HEK293 (cell line): ENCODE data around the gene HMGN1.

Source experiments
- GLI4 ChIP-seq: fragments of 450-650 bp; formaldehyde crosslinking; IDR thresholded peaks from 2 replicates; pipeline ENCODE4 v1.5.1; 2016; ENCODE audit warnings: missing biosample characterization, missing genetic modification characterization
- GLIS2 ChIP-seq: fragments of 450-650 bp; formaldehyde crosslinking; IDR thresholded peaks from 2 replicates; pipeline ENCODE4 v1.5.1; 2016; ENCODE audit warnings: missing biosample characterization, missing genetic modification characterization
- MYNN ChIP-seq: fragments of 450-650 bp; formaldehyde crosslinking; IDR thresholded peaks from 2 replicates; pipeline ENCODE4 v1.5.1; 2016; ENCODE audit warnings: missing biosample characterization, missing genetic modification characterization, borderline replicate concordance
- OSR2 ChIP-seq: fragments of 450-650 bp; formaldehyde crosslinking; IDR thresholded peaks from 2 replicates; pipeline ENCODE4 v1.5.1; 2016; ENCODE audit warnings: missing biosample characterization, missing genetic modification characterization
- YY2 ChIP-seq: fragments of 450-650 bp; formaldehyde crosslinking; IDR thresholded peaks from 2 replicates; pipeline ENCODE4 v1.5.1; 2016; ENCODE audit warnings: missing biosample characterization, missing genetic modification characterization
- ZEB2 ChIP-seq: fragments of 450-650 bp; formaldehyde crosslinking; IDR thresholded peaks from 2 replicates; pipeline ENCODE4 v1.5.1; 2016; ENCODE audit warnings: missing biosample characterization, missing genetic modification characterization
- ZFHX2 ChIP-seq: fragments of 450-650 bp; formaldehyde crosslinking; conservative IDR thresholded peaks from 2 replicates; pipeline ENCODE4 v1.5.1; 2016; ENCODE audit warnings: missing biosample characterization, missing genetic modification characterization
- ZNF2 ChIP-seq: fragments of 450-650 bp; formaldehyde crosslinking; IDR thresholded peaks from 2 replicates; pipeline ENCODE4 v1.5.1; 2016; ENCODE audit warnings: missing biosample characterization, missing genetic modification characterization
- ZNF324 ChIP-seq: fragments of 450-650 bp; formaldehyde crosslinking; IDR thresholded peaks from 2 replicates; pipeline ENCODE4 v1.5.1; 2016; ENCODE audit warnings: missing biosample characterization, missing genetic modification characterization
- ZNF366 ChIP-seq: fragments of 450-650 bp; formaldehyde crosslinking; conservative IDR thresholded peaks from 2 replicates; pipeline ENCODE4 v1.5.1; 2016; ENCODE audit warnings: missing biosample characterization, missing genetic modification characterization
- ZNF433 ChIP-seq: fragments of 450-650 bp; formaldehyde crosslinking; IDR thresholded peaks from 2 replicates; pipeline ENCODE4 v1.5.1; 2016; ENCODE audit warnings: missing biosample characterization, missing genetic modification characterization, low read depth
- ZNF529 ChIP-seq: fragments of 450-650 bp; formaldehyde crosslinking; IDR thresholded peaks from 2 replicates; pipeline ENCODE4 v1.5.1; 2017; ENCODE audit warnings: missing genetic modification characterization, missing biosample characterization; ENCODE audit not compliant: insufficient replicate concordance
- ZNF558 ChIP-seq: fragments of 450-650 bp; formaldehyde crosslinking; IDR thresholded peaks from 2 replicates; pipeline ENCODE4 v1.5.1; 2016; ENCODE audit warnings: missing biosample characterization, missing genetic modification characterization
- ZNF585B ChIP-seq: fragments of 450-650 bp; formaldehyde crosslinking; IDR thresholded peaks from 2 replicates; pipeline ENCODE4 v1.5.1; 2016; ENCODE audit warnings: missing biosample characterization, missing genetic modification characterization
- ZNF600 ChIP-seq: fragments of 450-650 bp; formaldehyde crosslinking; IDR thresholded peaks from 2 replicates; pipeline ENCODE4 v1.5.1; 2016; ENCODE audit warnings: missing biosample characterization, missing genetic modification characterization
- ZNF610 ChIP-seq: fragments of 450-650 bp; formaldehyde crosslinking; IDR thresholded peaks from 2 replicates; pipeline ENCODE4 v1.5.1; 2016; ENCODE audit warnings: missing biosample characterization, missing genetic modification characterization, borderline replicate concordance
- ZNF626 ChIP-seq: fragments of 450-650 bp; sonication (Bioruptor Pico); formaldehyde crosslinking; IDR thresholded peaks from 2 replicates; pipeline ENCODE4 v1.5.1; 2018; ENCODE audit warnings: missing biosample characterization, missing genetic modification characterization, inconsistent platforms
- ZNF629 ChIP-seq: fragments of 450-650 bp; formaldehyde crosslinking; IDR thresholded peaks from 2 replicates; pipeline ENCODE4 v1.5.1; 2017; ENCODE audit warnings: missing biosample characterization, missing genetic modification characterization
- ZNF792 ChIP-seq: fragments of 450-650 bp; formaldehyde crosslinking; IDR thresholded peaks from 2 replicates; pipeline ENCODE4 v1.5.1; 2016; ENCODE audit warnings: missing biosample characterization, missing genetic modification characterization
- ZSCAN30 ChIP-seq: fragments of 450-650 bp; IDR thresholded peaks from 2 replicates; pipeline ENCODE4 v1.5.1; 2018; ENCODE audit warnings: missing biosample characterization, mild to moderate bottlenecking, missing genetic modification characterization, moderate library complexity
- TF ChIP-seq, protein P1 (sequence below): fragments of 450-650 bp; formaldehyde crosslinking; IDR thresholded peaks from 2 replicates; pipeline ENCODE4 v1.5.1; 2016; ENCODE audit warnings: missing biosample characterization, missing genetic modification characterization
- TF ChIP-seq, protein P2 (sequence below): fragments of 450-650 bp; formaldehyde crosslinking; IDR thresholded peaks from 2 replicates; pipeline ENCODE4 v1.5.1; 2017; ENCODE audit warnings: missing biosample characterization, missing genetic modification characterization
- TF ChIP-seq, protein P3 (sequence below): fragments of 450-650 bp; formaldehyde crosslinking; IDR thresholded peaks from 2 replicates; pipeline ENCODE4 v1.5.1; 2017; ENCODE audit warnings: missing biosample characterization, mild to moderate bottlenecking, missing genetic modification characterization, moderate library complexity
- TF ChIP-seq, protein P4 (sequence below): fragments of 450-650 bp; formaldehyde crosslinking; IDR thresholded peaks from 2 replicates; pipeline ENCODE4 v1.5.1; 2016; ENCODE audit warnings: missing biosample characterization, missing genetic modification characterization
- TF ChIP-seq, protein P5 (sequence below): fragments of 450-650 bp; formaldehyde crosslinking; conservative IDR thresholded peaks from 2 replicates; pipeline ENCODE4 v1.5.1; 2016; ENCODE audit warnings: low read depth, missing biosample characterization, missing genetic modification characterization
- TF ChIP-seq, protein P6 (sequence below): fragments of 450-650 bp; formaldehyde crosslinking; IDR thresholded peaks from 2 replicates; pipeline ENCODE4 v1.5.1; 2016; ENCODE audit warnings: missing biosample characterization, missing genetic modification characterization

The HMGN1 gene

DNA sequence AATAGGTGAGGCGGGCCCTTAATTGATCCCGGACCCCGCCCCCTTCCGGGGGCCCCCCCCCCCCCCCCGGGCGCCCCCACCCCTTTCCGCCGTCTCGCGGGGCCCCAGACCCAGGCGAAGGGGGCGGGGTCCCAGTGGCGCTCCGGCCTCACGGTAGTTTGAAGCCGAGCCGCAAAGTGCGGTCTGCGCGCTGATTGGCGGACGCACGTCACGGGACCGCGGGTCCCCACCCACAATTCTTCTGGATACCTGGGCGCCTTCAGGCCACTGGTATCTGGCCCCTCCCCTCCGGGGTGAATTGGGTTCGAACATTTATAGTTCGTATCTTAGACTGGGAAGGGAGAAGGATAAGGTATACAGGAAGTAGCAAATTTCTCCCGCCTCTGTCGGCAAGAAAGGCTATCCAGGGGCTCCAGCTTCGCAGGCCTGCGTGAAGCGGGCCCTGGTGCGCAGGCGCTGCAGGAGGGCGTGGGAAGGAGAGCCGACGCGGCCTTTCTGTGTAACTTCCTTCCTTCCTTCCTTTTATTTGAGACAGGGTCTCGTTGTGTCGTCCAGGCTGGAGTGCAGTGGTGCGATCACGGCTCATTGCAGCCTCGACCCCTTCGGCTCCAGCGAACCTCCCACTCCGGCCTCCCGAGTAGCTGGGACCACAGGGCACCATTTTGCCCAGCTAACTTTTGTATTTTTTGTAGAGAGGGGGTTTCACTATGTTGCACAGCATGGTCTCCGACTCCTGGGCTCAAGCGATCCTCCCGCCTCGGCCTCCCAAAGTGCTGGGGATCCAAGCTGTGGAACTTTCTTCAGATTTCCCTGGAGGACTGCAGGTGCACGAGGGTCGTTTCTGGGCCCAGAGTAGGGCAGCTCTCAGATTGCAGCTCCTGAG lies 564 bp upstream of the HMGN1 start (continued):
- TF ChIP-seq ZNF626 (tag by site-specific recombination) (no peak), ZNF600 (tag by site-specific recombination) (0 out of 2 replicates have a peak, but pooled peaks have one; percentile 39), ZNF2 (tag by site-specific recombination) (no peak), MYNN (tag by site-specific recombination) (no peak), ZNF529 (no peak), ZNF366 (tag by site-specific recombination) (peak; percentile 89), ZNF610 (tag by site-specific recombination) (no peak), ZSCAN30 (tag by site-specific recombination) (no peak), ZNF585B (tag by site-specific recombination) (peak; percentile 18; the same call in 1 of the 2 replicates), GLIS2 (tag by site-specific recombination) (peak; percentile 51), ZNF324 (tag by site-specific recombination) (peak; percentile 91; the same call in 1 of the 2 replicates), ZNF792 (tag by site-specific recombination) (no peak), YY2 (tag by site-specific recombination) (no peak), ZEB2 (tag by site-specific recombination) (peak; percentile 90), ZNF629 (tag by site-specific recombination) (peak; percentile 61), OSR2 (peak; percentile 14; the same call in 1 of the 2 replicates), GLI4 (tag by site-specific recombination) (no peak), ZFHX2 (tag by site-specific recombination) (peak; percentile 79), ZNF558 (tag by site-specific recombination) (no peak), ZNF433 (no peak)
- TF ChIP-seq, protein P1, sequence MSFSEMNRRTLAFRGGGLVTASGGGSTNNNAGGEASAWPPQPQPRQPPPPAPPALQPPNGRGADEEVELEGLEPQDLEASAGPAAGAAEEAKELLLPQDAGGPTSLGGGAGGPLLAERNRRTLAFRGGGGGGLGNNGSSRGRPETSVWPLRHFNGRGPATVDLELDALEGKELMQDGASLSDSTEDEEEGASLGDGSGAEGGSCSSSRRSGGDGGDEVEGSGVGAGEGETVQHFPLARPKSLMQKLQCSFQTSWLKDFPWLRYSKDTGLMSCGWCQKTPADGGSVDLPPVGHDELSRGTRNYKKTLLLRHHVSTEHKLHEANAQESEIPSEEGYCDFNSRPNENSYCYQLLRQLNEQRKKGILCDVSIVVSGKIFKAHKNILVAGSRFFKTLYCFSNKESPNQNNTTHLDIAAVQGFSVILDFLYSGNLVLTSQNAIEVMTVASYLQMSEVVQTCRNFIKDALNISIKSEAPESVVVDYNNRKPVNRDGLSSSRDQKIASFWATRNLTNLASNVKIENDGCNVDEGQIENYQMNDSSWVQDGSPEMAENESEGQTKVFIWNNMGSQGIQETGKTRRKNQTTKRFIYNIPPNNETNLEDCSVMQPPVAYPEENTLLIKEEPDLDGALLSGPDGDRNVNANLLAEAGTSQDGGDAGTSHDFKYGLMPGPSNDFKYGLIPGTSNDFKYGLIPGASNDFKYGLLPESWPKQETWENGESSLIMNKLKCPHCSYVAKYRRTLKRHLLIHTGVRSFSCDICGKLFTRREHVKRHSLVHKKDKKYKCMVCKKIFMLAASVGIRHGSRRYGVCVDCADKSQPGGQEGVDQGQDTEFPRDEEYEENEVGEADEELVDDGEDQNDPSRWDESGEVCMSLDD (tag by site-specific recombination), result no peak; the same call in none of the 2 replicates
- TF ChIP-seq, protein P2, sequence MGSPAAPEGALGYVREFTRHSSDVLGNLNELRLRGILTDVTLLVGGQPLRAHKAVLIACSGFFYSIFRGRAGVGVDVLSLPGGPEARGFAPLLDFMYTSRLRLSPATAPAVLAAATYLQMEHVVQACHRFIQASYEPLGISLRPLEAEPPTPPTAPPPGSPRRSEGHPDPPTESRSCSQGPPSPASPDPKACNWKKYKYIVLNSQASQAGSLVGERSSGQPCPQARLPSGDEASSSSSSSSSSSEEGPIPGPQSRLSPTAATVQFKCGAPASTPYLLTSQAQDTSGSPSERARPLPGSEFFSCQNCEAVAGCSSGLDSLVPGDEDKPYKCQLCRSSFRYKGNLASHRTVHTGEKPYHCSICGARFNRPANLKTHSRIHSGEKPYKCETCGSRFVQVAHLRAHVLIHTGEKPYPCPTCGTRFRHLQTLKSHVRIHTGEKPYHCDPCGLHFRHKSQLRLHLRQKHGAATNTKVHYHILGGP (tag by site-specific recombination), result no peak
- TF ChIP-seq, protein P3, sequence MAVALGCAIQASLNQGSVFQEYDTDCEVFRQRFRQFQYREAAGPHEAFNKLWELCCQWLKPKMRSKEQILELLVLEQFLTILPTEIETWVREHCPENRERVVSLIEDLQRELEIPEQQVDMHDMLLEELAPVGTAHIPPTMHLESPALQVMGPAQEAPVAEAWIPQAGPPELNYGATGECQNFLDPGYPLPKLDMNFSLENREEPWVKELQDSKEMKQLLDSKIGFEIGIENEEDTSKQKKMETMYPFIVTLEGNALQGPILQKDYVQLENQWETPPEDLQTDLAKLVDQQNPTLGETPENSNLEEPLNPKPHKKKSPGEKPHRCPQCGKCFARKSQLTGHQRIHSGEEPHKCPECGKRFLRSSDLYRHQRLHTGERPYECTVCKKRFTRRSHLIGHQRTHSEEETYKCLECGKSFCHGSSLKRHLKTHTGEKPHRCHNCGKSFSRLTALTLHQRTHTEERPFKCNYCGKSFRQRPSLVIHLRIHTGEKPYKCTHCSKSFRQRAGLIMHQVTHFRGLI (tag by site-specific recombination), result no peak
- TF ChIP-seq, protein P4, sequence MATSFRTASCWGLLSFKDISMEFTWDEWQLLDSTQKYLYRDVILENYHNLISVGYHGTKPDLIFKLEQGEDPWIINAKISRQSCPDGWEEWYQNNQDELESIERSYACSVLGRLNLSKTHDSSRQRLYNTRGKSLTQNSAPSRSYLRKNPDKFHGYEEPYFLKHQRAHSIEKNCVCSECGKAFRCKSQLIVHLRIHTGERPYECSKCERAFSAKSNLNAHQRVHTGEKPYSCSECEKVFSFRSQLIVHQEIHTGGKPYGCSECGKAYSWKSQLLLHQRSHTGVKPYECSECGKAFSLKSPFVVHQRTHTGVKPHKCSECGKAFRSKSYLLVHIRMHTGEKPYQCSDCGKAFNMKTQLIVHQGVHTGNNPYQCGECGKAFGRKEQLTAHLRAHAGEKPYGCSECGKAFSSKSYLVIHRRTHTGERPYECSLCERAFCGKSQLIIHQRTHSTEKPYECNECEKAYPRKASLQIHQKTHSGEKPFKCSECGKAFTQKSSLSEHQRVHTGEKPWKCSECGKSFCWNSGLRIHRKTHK, result no peak
- TF ChIP-seq, protein P5, sequence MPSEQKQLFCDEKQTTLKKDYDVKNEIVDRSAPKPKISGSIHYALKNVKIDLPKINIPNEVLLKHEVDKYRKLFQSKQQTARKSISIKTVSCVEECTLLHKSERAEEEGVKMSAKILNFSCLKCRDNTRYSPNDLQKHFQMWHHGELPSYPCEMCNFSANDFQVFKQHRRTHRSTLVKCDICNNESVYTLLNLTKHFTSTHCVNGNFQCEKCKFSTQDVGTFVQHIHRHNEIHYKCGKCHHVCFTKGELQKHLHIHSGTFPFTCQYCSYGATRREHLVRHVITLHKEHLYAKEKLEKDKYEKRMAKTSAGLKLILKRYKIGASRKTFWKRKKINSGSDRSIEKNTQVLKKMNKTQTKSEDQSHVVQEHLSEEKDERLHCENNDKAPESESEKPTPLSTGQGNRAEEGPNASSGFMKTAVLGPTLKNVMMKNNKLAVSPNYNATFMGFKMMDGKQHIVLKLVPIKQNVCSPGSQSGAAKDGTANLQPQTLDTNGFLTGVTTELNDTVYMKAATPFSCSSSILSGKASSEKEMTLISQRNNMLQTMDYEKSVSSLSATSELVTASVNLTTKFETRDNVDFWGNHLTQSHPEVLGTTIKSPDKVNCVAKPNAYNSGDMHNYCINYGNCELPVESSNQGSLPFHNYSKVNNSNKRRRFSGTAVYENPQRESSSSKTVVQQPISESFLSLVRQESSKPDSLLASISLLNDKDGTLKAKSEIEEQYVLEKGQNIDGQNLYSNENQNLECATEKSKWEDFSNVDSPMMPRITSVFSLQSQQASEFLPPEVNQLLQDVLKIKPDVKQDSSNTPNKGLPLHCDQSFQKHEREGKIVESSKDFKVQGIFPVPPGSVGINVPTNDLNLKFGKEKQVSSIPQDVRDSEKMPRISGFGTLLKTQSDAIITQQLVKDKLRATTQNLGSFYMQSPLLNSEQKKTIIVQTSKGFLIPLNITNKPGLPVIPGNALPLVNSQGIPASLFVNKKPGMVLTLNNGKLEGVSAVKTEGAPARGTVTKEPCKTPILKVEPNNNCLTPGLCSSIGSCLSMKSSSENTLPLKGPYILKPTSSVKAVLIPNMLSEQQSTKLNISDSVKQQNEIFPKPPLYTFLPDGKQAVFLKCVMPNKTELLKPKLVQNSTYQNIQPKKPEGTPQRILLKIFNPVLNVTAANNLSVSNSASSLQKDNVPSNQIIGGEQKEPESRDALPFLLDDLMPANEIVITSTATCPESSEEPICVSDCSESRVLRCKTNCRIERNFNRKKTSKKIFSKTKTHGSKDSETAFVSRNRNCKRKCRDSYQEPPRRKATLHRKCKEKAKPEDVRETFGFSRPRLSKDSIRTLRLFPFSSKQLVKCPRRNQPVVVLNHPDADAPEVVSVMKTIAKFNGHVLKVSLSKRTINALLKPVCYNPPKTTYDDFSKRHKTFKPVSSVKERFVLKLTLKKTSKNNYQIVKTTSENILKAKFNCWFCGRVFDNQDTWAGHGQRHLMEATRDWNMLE (tag by site-specific recombination), result peak; percentile 28
- TF ChIP-seq, protein P6, sequence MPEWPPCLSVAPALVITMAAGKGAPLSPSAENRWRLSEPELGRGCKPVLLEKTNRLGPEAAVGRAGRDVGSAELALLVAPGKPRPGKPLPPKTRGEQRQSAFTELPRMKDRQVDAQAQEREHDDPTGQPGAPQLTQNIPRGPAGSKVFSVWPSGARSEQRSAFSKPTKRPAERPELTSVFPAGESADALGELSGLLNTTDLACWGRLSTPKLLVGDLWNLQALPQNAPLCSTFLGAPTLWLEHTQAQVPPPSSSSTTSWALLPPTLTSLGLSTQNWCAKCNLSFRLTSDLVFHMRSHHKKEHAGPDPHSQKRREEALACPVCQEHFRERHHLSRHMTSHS (tag by site-specific recombination), result no peak
